ENCODE measurements around the gene C5. TPM values are rescaled to one million over a fixed set of nuclear protein-coding genes. Genes with fewer than 3 reads are reported as not detected.

C5 gene
- total RNA-seq, 1 experiment from 2014 or later: 11.5 TPM

DNA sequence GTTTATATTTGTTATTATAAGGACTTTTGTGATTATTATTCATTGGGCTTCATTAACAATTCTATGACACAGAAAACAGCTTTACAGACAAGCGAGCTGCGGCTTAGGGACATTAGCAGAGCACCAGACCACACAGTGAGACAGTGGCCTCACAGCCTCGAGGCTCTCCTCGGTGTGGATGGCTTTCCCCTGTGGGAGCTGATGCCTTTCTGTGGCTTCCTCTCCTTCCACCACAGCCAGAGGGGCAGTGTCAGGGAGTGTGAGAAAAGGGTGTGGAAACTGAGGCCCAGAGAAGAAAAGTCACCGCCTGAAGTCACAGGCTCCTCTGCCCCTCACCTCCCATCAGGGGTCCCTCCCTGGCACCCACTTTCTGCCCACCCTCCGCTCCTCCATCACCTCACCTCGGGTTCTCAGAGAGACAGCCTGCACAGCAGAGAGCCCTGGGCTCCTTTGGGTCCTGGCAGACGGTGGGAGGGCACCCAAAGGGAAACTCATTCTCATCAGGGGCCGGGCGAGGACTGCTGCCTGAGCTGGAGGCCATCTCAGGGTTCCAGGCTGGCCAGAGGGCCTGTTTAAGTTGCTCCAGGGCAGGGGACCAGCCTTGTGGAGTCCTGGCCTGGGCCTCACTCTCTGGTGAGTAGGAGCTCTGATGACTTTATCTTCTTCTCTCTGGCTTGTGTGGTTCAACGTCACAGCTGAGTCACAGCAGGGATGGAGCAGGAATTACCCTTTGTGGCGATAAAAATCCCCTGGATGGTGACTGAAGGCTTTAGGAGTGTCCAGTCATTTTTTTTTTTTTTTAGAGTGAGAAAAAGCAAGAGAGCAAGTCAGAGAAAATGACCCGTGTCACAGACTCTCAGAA lies 124.3 kb downstream of the C5 start:
- DNase-seq (ENCODE audit: low spot score): peak; percentile 98

DNA sequence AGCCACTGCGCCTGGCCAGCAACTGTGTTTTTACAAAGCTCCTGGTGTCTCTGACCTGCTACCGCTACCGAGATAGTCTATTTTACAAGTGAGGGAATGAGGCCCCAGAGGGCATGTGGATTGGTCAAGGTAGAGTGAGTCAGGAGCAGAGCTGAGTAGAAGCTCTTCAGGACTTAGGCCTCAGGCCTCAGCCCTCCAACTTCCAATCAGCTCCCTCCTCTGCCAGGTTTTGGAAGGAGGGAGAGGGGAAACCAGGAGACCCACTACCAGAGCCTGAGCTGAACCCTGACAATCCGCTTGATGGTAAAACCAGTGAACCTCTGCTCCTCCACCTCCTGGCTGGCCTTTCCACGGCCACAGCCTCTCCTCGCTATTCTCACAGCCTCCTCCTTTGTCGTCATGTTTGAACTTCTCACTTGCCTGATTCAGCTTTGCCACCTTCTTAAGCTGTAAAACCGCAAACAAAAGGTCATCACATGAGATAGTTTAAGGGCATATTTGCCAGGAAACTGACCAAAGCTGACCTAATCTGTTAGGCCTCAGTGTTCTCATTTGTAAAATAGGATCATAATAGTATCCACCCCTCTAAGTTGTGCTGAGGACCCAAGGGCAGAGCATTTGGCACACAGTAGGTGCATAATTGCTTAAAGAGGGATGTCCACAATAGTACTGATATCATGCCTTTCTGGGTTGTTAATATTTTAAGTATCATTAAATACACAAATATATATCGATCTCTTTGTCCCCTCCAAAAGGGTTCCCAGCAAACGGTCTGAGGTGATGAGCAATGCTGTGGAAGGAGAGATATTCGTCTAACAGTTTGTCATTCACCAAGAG lies 125.2 kb downstream of the C5 start:
- no peak for DNase-seq (ENCODE audit: low spot score)

- no peak for DNase-seq (ENCODE audit: low spot score)
Measured at GRCh38 chr9:120923620-120924328, 126.3 kb downstream of the C5 start.

- no peak for DNase-seq (ENCODE audit: low spot score)
Measured at GRCh38 chr9:120922404-120923195, 127.5 kb downstream of the C5 start.

DNA sequence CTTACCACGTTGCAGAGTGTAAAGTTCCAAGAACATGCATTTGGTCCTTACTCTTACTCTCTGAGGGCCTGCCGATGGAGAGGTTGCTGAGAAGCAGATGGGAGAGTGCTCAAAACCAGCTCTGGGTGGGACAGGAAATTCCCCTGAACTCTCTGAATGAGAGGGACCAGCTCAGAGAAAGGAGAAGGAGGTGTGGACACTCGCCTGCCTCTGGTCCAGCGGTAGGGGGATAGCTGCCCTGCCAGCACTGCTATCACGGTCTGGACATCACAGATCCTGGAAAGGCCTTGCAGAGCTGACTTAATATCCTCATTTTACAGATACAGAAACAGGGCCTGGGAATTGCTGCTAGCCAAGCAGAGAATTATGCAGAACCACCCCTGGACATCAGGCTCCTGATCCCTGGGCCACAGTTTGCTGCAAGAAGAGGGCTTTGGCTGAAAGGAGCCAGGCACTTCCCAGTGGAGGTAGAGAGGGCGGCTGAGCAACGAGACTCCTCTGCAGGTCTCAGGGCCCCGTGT lies 128.4 kb downstream of the C5 start:
- no peak for DNase-seq (ENCODE audit: low spot score)

DNA sequence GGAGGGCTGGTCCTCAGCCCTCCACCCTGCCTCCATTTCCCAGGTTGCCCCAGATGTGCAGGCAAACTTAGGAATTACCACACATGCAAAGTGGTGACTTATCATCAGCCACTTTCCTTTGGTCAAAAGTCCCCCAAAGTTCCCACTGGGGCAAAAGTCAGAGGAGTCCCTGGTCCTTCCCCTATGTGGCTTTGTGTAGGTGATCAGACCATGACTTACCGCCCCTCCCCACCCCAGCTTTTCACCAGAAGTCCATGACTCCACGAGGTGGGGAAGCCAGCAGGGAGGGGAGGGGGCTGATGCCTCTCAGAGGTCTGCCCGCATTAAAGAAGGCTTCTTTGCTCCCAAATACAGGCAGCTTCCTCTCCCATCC lies 129.3 kb downstream of the C5 start:
- no peak for DNase-seq (ENCODE audit: low spot score)

GRCh38 chr9:120919843-120920805 lies 130.0 kb downstream of the C5 start:
- no peak for DNase-seq (ENCODE audit: low spot score)

- DNase-seq (ENCODE audit: low spot score): no peak
Measured at GRCh38 chr9:120918931-120919842, 130.9 kb downstream of the C5 start.

- DNase-seq (ENCODE audit: low spot score): no peak
Measured at GRCh38 chr9:120917929-120918762, 131.9 kb downstream of the C5 start.

GRCh38 chr9:120916991-120917880 lies 132.8 kb downstream of the C5 start:
- no peak for DNase-seq (ENCODE audit: low spot score)

DNA sequence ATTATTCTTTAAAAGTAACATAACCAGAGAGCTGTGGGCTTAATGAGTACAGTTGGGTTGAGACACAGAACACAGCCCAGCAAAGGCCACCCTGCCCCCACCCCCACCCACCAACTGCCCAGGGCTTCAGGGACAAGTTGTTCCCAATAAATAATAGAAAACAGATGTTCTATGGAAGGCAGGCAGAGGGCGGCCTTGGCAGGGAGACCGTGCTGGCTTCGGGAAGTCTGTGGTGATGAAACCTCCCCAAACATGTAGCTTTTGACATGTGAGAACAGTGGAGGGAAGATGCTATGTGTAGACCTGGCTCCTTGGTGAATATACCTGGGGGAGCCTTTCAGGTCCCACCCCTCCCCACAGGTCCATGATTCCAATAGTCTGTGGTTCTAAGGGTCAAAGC lies 133.5 kb downstream of the C5 start:
- no peak for DNase-seq (ENCODE audit: low spot score)

GRCh38 chr9:120915854-120916470 lies 134.1 kb downstream of the C5 start:
- no peak for DNase-seq (ENCODE audit: low spot score)

DNA sequence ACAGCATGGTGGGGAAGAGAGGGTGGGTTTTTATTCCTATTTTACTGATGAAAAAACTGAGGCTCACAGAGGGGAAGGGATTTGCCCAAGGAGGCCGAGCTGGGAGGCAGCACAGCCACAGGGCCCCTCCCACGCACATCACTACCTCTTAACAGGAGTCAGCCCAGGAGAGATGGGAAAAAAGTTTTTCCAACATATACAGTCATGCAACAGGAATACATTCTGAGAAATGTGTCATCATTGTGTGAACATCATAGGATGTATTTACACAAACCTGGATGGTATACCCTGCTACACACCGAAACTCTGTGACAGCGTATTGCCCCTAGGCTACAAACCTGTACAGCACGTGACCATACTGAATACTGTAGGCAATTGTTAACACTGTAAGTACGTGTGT lies 135.1 kb downstream of the C5 start:
- no peak for DNase-seq (ENCODE audit: low spot score)

GRCh38 chr9:120914396-120914795 lies 135.7 kb downstream of the C5 start:
- DNase-seq (ENCODE audit: low spot score): no peak

- no peak for DNase-seq (ENCODE audit: low spot score)
Measured at GRCh38 chr9:120913647-120914264, 136.3 kb downstream of the C5 start.

Data from A172 (cell line).